GM12878 (cell line): ENCODE results near the gene ZNF888. TPM values are rescaled to one million over a fixed set of nuclear protein-coding genes. Genes with fewer than 3 reads are reported as not detected.
"Not testable (repeated sequence)": the region's sequence is repeated elsewhere in the genome, so short reads cannot be mapped to it uniquely, and the experiment has no call there.

Experiments used
- ATAC-seq: fragments of 200-7000 bp; cut with Tn5 transposase; 3 replicates; pipeline ENCODE4 v1.9.1; 2020; ENCODE audit warnings: mild to moderate bottlenecking, moderate library complexity
- BruUV-seq: library from RNA; stranded (reverse); fragments of 400-500 nt; replicated peaks from 2 replicates; lab custom pipeline; 2021; lab: Mats Ljungman, UMichigan
- CTCF ChIA-PET: fragments of 300-600 bp; sonication (Branson Sonifier 250); formaldehyde crosslinking; extraction: SDS; loops from one replicate; lab custom pipeline; 2021; ENCODE audit warnings: inconsistent platforms; lab: Yijun Ruan, JAX
- POLR2A ChIA-PET: fragments of 350-600 bp; formaldehyde crosslinking; extraction: SDS; loops from one replicate; lab custom pipeline; 2021; ENCODE audit warnings: inconsistent platforms; lab: Charles Lee
- RAD21 ChIA-PET: fragments of 300-600 bp; sonication (Branson Sonifier 250); formaldehyde crosslinking; loops from one replicate; lab custom pipeline; 2023; ENCODE audit warnings: antibody characterized with exemption; ENCODE audit not compliant: unreplicated experiment; lab: Charles Lee
- SMC1A ChIA-PET: fragments of 300-600 bp; sonication (Branson Sonifier 250); formaldehyde crosslinking; loops from one replicate; lab custom pipeline; 2023; ENCODE audit not compliant: unreplicated experiment, uncharacterized antibody; lab: Charles Lee
- DNase-seq: peaks from one replicate; pipeline ENCODE4 v3.0.0-alpha.2; 2011; ENCODE audit warnings: low read depth, low spot score
- FAIRE-seq: peaks from 3 replicates; lab custom pipeline; 2011; peaks lifted over from hg19 to GRCh38; lab: Jason Lieb, UNC
- H2AFZ ChIP-seq: 2 replicates; pipeline ENCODE4 v1.6.0; 2011; ENCODE audit warnings: low read depth, low read length, control low read depth; ENCODE audit not compliant: control insufficient read depth
- H3K27ac ChIP-seq: 2 replicates; pipeline ENCODE4 v1.5.1; 2011; ENCODE audit warnings: control low read depth; ENCODE audit not compliant: control insufficient read depth, insufficient read depth
- H3K27me3 ChIP-seq, 2 experiments: replicated peaks in 1 of 2; 2 replicates each; pipeline versions ENCODE4 v1.6.0 to v1.6.1; 2011; ENCODE audit warnings: low read length in 1 of 2; ENCODE audit not compliant: control insufficient read depth in 2 of 2, insufficient read depth in 2 of 2
- H3K36me3 ChIP-seq, 2 experiments: 2 replicates each; pipeline ENCODE4 v1.5.1; 2011; ENCODE audit warnings: low read length in 1 of 2; ENCODE audit not compliant: control insufficient read depth in 2 of 2, insufficient read depth in 2 of 2
- H3K4me1 ChIP-seq: 2 replicates; pipeline ENCODE4 v1.6.1; 2011; ENCODE audit warnings: mild to moderate bottlenecking, low read length, moderate library complexity, mixed read lengths; ENCODE audit not compliant: control insufficient read depth, insufficient read depth
- H3K4me2 ChIP-seq: 2 replicates; pipeline ENCODE4 v1.6.0; 2011; ENCODE audit warnings: control low read depth; ENCODE audit not compliant: control insufficient read depth, insufficient read depth
- H3K4me3 ChIP-seq: fragments of 200-600 bp; sonication (generic); 2 replicates; pipeline ENCODE4 v1.5.1; 2016
- H3K79me2 ChIP-seq: 2 replicates; pipeline ENCODE4 v1.6.0; 2011; ENCODE audit warnings: low read length; ENCODE audit not compliant: control insufficient read depth, insufficient read depth
- H3K9ac ChIP-seq: 2 replicates; pipeline ENCODE4 v1.8.0; 2011; ENCODE audit warnings: low read length, control low read depth, mixed read lengths; ENCODE audit not compliant: control insufficient read depth, insufficient read depth
- H3K9me3 ChIP-seq: replicated peaks from 3 replicates; pipeline ENCODE4 v1.5.1; 2011; ENCODE audit warnings: mild to moderate bottlenecking, low read length; ENCODE audit not compliant: control insufficient read depth, insufficient read depth
- H4K20me1 ChIP-seq: 2 replicates; pipeline ENCODE4 v1.6.0; 2011; ENCODE audit not compliant: control insufficient read depth, insufficient read depth
- WGBS: methylation state at CpG from one replicate; pipeline ENCODE4 v1.1.6; 2016; ENCODE audit warnings: low lambda C conversion rate; ENCODE audit not compliant: insufficient replicate concordance, insufficient coverage; ENCODE audit errors: missing lambda C conversion rate; 5-methylcytosine and 5-hydroxymethylcytosine counted together
- in situ Hi-C: fragments of 300-500 bp; cut with MboI; formaldehyde crosslinking; loops from 9 replicates; pipeline ENCODE4 v1.14.3; 2018; ENCODE audit warnings: mixed read lengths
- intact Hi-C: fragments of 100-400 bp; cut with micrococcal nuclease; formaldehyde crosslinking; loops from one replicate; pipeline ENCODE4 v1.14.2; 2022; ENCODE audit not compliant: unreplicated experiment
- polyA plus RNA-seq, 11 experiments: library from polyadenylated mRNA; depleted of rRNA in 4 of 11; unstranded in 6 of 11; stranded (reverse) in 5 of 11; fragments of >200 nt; fragmentation: Nextera tagmentation in 4 of 11; fragmentation: Illumina TruSeq in 1 of 11; extraction: Ambion mirVana in 4 of 11; extraction: Trizol in 1 of 11; gene quantifications; 1 replicate in 1 of 11; 2 replicates in 10 of 11; pipeline versions ENCODE4 v1.2.1 to v1.2.3, GENCODE V29; 2011 to 2016; ENCODE audit warnings: inconsistent platforms in 2 of 11, missing spikeins in 2 of 11, low read depth in 1 of 11
- small RNA-seq: library from RNA; depleted of rRNA; stranded (forward); fragments of <200 nt; gene quantifications from one replicate; pipeline ENCODE3, GENCODE V24; 2014
- total RNA-seq, 4 experiments: library from RNA; depleted of rRNA in 3 of 4; stranded (reverse); fragments of >200 nt in 3 of 4; fragmentation: Illumina TruSeq in 1 of 4; extraction: Trizol in 1 of 4; gene quantifications; 2 replicates each; pipeline versions ENCODE4 v1.2.1 to v1.2.3, GENCODE V29; 2013 to 2021

The ZNF888 gene
- total and polyA plus RNA-seq, 10 of the 15 experiments (the other 5 are each of a cell fraction or from before 2014, with no cell fraction given): 0.26 to 4.3 (median 2.7) TPM

DNA sequence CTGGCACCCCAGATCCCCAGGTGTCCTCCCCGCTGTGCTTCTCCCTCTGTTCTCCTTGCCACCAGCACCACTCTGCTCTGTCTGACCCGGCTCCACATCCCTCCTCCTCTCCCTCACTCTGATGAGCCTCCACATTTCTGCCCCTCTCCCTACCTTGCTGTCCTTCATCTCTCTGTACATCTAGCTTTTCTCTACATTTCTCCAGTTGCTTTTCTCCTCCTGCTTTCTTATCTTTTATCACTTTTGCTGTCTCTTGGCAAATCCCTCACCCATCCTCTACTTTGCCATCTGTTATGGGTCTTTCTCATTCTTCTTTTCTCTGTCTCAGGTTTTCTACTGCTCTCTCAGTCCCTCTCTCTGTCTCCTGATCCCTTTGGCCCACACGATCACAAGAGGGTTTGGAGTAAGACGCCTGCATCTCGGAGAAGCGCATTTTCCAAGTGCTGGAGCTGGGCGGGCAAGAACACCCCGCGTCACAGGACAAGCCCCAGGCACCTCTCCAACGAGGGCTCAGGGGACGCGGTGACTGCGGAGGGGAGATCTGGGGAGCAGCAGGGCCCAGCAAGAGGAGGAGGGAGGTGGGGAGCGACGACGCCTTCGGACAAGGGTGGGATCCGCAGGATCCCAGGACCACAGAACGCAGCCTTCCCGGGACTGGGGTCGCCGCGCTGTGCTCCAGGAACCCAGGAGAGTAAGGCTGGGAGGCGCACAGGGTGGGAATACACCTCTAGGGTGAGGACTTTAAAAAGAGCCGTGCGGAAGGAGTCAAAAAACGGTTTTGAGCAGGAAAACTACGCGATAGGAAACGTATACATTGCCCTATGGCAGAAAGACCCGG lies 66.5 kb downstream of the ZNF888 start:
- BruUV-seq, DNase-seq, H3K9me3 ChIP-seq, H3K79me2 ChIP-seq, POLR2A ChIA-PET, SMC1A ChIA-PET, CTCF ChIA-PET, intact Hi-C loops, H3K4me1 ChIP-seq, H4K20me1 ChIP-seq, H3K4me2 ChIP-seq, H3K27me3 ChIP-seq, FAIRE-seq, RAD21 ChIA-PET, H3K36me3 ChIP-seq: not testable (repeated sequence)
- Histone ChIP-seq H2AFZ (peak overlapping the region; percentile 29), H3K9ac (peak overlapping the region; percentile 75), H3K4me3 (peak overlapping the region; percentile 92), H3K27ac (peak overlapping the region; percentile 68)
- WGBS: 1% methylated on average over 10 of the region's 31 CpGs
- in situ Hi-C loops: loop anchor here (5.0 kb wide), 1 partner anchor 86 kb away; no protein-coding TSS in a partner anchor
- peak; percentile 57 for ATAC-seq

Small RNA genes lying within 50 kb of the gene (small RNA-seq; reads per million reads assigned to genes)
- 0.98 reads per million, percentile 31 among the genes with 10 or more reads in this experiment for gene ZNF320

Other genes with a start within 250 kb of the ZNF888 start
Only the 7 nearest of the 11 such genes appear.
- 9.4 and 11.1 TPM in 2 replicates for gene ZNF600, start 136.6 kb downstream of the ZNF888 start, total RNA-seq (2014; rRNA removed)
- 14.8 and 15.1 TPM in 2 replicates for gene ZNF600, start 136.6 kb downstream of the ZNF888 start, total RNA-seq (2014; rRNA removed; fragmentation: Illumina TruSeq; extraction: Trizol)
- gene ZNF600, start 136.6 kb downstream of the ZNF888 start, total RNA-seq (2021): 10.2 and 12.0 TPM in 2 replicates
- 25.6 and 31.4 TPM in 2 replicates for gene ZNF600, start 136.6 kb downstream of the ZNF888 start, polyA plus RNA-seq (2011; rRNA removed)
- gene ZNF600, start 136.6 kb downstream of the ZNF888 start, polyA plus RNA-seq (2014; fragmentation: Illumina TruSeq; extraction: Trizol): 19.1 and 23.3 TPM in 2 replicates
- 10 to 100 TPM in 1 of 2 experiments, 1 to 10 TPM in 1; 9.5 to 10.4 TPM for gene ZNF600, start 136.6 kb downstream of the ZNF888 start, polyA plus RNA-seq (2014; fragmentation: Nextera tagmentation; extraction: Ambion mirVana)
- gene ZNF600, start 136.6 kb downstream of the ZNF888 start, polyA plus RNA-seq (2014; rRNA removed): 8.8 and 17.3 TPM in 2 replicates
- gene ZNF600, start 136.6 kb downstream of the ZNF888 start, polyA plus RNA-seq (2016; fragmentation: Nextera tagmentation; extraction: Ambion mirVana): 10 to 100 TPM; 11.2 to 11.7 TPM
- gene ZNF28, start 101.8 kb downstream of the ZNF888 start, total RNA-seq (2014; rRNA removed): 6.7 and 7.8 TPM in 2 replicates
- gene ZNF28, start 101.8 kb downstream of the ZNF888 start, total RNA-seq (2014; rRNA removed; fragmentation: Illumina TruSeq; extraction: Trizol): 16.1 and 17.5 TPM in 2 replicates
- gene ZNF28, start 101.8 kb downstream of the ZNF888 start, total RNA-seq (2021): 9.5 TPM in 2 replicates
- 17.5 and 28.6 TPM in 2 replicates for gene ZNF28, start 101.8 kb downstream of the ZNF888 start, polyA plus RNA-seq (2011; rRNA removed)
- 6.8 and 8.3 TPM in 2 replicates for gene ZNF28, start 101.8 kb downstream of the ZNF888 start, polyA plus RNA-seq (2014; fragmentation: Illumina TruSeq; extraction: Trizol)
- 10 to 100 TPM; 22.6 to 31.1 TPM for gene ZNF28, start 101.8 kb downstream of the ZNF888 start, polyA plus RNA-seq (2014; fragmentation: Nextera tagmentation; extraction: Ambion mirVana)
- gene ZNF28, start 101.8 kb downstream of the ZNF888 start, polyA plus RNA-seq (2014; rRNA removed): 4.8 and 5.9 TPM in 2 replicates
- gene ZNF28, start 101.8 kb downstream of the ZNF888 start, polyA plus RNA-seq (2016; fragmentation: Nextera tagmentation; extraction: Ambion mirVana): 10 to 100 TPM; 14.6 to 18.8 TPM
- gene ZNF468, start 65.8 kb downstream of the ZNF888 start, total RNA-seq (2014; rRNA removed): 8.2 and 10.4 TPM in 2 replicates
- 12.7 and 13.2 TPM in 2 replicates for gene ZNF468, start 65.8 kb downstream of the ZNF888 start, total RNA-seq (2014; rRNA removed; fragmentation: Illumina TruSeq; extraction: Trizol)
- 6.9 and 9.9 TPM in 2 replicates for gene ZNF468, start 65.8 kb downstream of the ZNF888 start, total RNA-seq (2021)
- 18.8 and 24.4 TPM in 2 replicates for gene ZNF468, start 65.8 kb downstream of the ZNF888 start, polyA plus RNA-seq (2011; rRNA removed)
- gene ZNF468, start 65.8 kb downstream of the ZNF888 start, polyA plus RNA-seq (2014; fragmentation: Illumina TruSeq; extraction: Trizol): 10.0 and 10.9 TPM in 2 replicates
- 1 to 10 TPM; 3.9 to 4.3 TPM for gene ZNF468, start 65.8 kb downstream of the ZNF888 start, polyA plus RNA-seq (2014; fragmentation: Nextera tagmentation; extraction: Ambion mirVana)
- 5.0 and 5.7 TPM in 2 replicates for gene ZNF468, start 65.8 kb downstream of the ZNF888 start, polyA plus RNA-seq (2014; rRNA removed)
- 10 to 100 TPM in 1 of 2 experiments, 1 to 10 TPM in 1; 8.8 to 10.2 TPM for gene ZNF468, start 65.8 kb downstream of the ZNF888 start, polyA plus RNA-seq (2016; fragmentation: Nextera tagmentation; extraction: Ambion mirVana)
- 0.79 and 1.1 TPM in 2 replicates for gene ZNF320, start 25.8 kb downstream of the ZNF888 start, total RNA-seq (2014; rRNA removed)
- gene ZNF320, start 25.8 kb downstream of the ZNF888 start, total RNA-seq (2014; rRNA removed; fragmentation: Illumina TruSeq; extraction: Trizol): 1.3 and 1.8 TPM in 2 replicates
- gene ZNF320, start 25.8 kb downstream of the ZNF888 start, total RNA-seq (2021): 2.1 and 2.6 TPM in 2 replicates
- 7.7 and 9.3 TPM in 2 replicates for gene ZNF320, start 25.8 kb downstream of the ZNF888 start, polyA plus RNA-seq (2011; rRNA removed)
- 1.6 TPM in 1 of 2 replicates, not detected in the other for gene ZNF320, start 25.8 kb downstream of the ZNF888 start, polyA plus RNA-seq (2014; fragmentation: Illumina TruSeq; extraction: Trizol)
- gene ZNF320, start 25.8 kb downstream of the ZNF888 start, polyA plus RNA-seq (2014; fragmentation: Nextera tagmentation; extraction: Ambion mirVana): 1 to 10 TPM in 1 of 2 experiments, under 1 TPM in 1; 0.48 to 1.0 TPM
- gene ZNF320, start 25.8 kb downstream of the ZNF888 start, polyA plus RNA-seq (2014; rRNA removed): 2.7 and 3.0 TPM in 2 replicates
- gene ZNF320, start 25.8 kb downstream of the ZNF888 start, polyA plus RNA-seq (2016; fragmentation: Nextera tagmentation; extraction: Ambion mirVana): 1 to 10 TPM in 1 of 2 experiments, under 1 TPM in 1; 0.96 to 1.3 TPM
- 6.9 and 9.9 TPM in 2 replicates for gene ZNF816, start 39.5 kb upstream of the ZNF888 start, total RNA-seq (2014; rRNA removed)
- gene ZNF816, start 39.5 kb upstream of the ZNF888 start, total RNA-seq (2014; rRNA removed; fragmentation: Illumina TruSeq; extraction: Trizol): 15.6 and 16.0 TPM in 2 replicates
- 7.0 and 8.3 TPM in 2 replicates for gene ZNF816, start 39.5 kb upstream of the ZNF888 start, total RNA-seq (2021)
- 11.8 and 18.5 TPM in 2 replicates for gene ZNF816, start 39.5 kb upstream of the ZNF888 start, polyA plus RNA-seq (2011; rRNA removed)
- 8.0 and 14.9 TPM in 2 replicates for gene ZNF816, start 39.5 kb upstream of the ZNF888 start, polyA plus RNA-seq (2014; fragmentation: Illumina TruSeq; extraction: Trizol)
- gene ZNF816, start 39.5 kb upstream of the ZNF888 start, polyA plus RNA-seq (2014; fragmentation: Nextera tagmentation; extraction: Ambion mirVana): 1 to 10 TPM; 4.4 to 6.6 TPM
- gene ZNF816, start 39.5 kb upstream of the ZNF888 start, polyA plus RNA-seq (2014; rRNA removed): 4.0 and 6.3 TPM in 2 replicates
- 10 to 100 TPM in 1 of 2 experiments, 1 to 10 TPM in 1; 6.7 to 10.0 TPM for gene ZNF816, start 39.5 kb upstream of the ZNF888 start, polyA plus RNA-seq (2016; fragmentation: Nextera tagmentation; extraction: Ambion mirVana)
- gene ERVV-1, start 90.5 kb upstream of the ZNF888 start, total RNA-seq (2014; rRNA removed): not detected in 2 replicates
- not detected in 2 replicates for gene ERVV-1, start 90.5 kb upstream of the ZNF888 start, total RNA-seq (2014; rRNA removed; fragmentation: Illumina TruSeq; extraction: Trizol)
- gene ERVV-1, start 90.5 kb upstream of the ZNF888 start, total RNA-seq (2021): not detected in 2 replicates
- 0.05 and 0.07 TPM in 2 replicates for gene ERVV-1, start 90.5 kb upstream of the ZNF888 start, polyA plus RNA-seq (2011; rRNA removed)
- not detected in 2 replicates for gene ERVV-1, start 90.5 kb upstream of the ZNF888 start, polyA plus RNA-seq (2014; fragmentation: Illumina TruSeq; extraction: Trizol)
- not detected for gene ERVV-1, start 90.5 kb upstream of the ZNF888 start, polyA plus RNA-seq (2014; fragmentation: Nextera tagmentation; extraction: Ambion mirVana)
- gene ERVV-1, start 90.5 kb upstream of the ZNF888 start, polyA plus RNA-seq (2014; rRNA removed): not detected in 2 replicates
- not detected for gene ERVV-1, start 90.5 kb upstream of the ZNF888 start, polyA plus RNA-seq (2016; fragmentation: Nextera tagmentation; extraction: Ambion mirVana)
- not detected in 2 replicates for gene ERVV-2, start 121.3 kb upstream of the ZNF888 start, total RNA-seq (2014; rRNA removed)
- gene ERVV-2, start 121.3 kb upstream of the ZNF888 start, total RNA-seq (2014; rRNA removed; fragmentation: Illumina TruSeq; extraction: Trizol): not detected in 2 replicates
- gene ERVV-2, start 121.3 kb upstream of the ZNF888 start, total RNA-seq (2021): not detected in 2 replicates
- gene ERVV-2, start 121.3 kb upstream of the ZNF888 start, polyA plus RNA-seq (2011; rRNA removed): 0.04 TPM in 2 replicates
- gene ERVV-2, start 121.3 kb upstream of the ZNF888 start, polyA plus RNA-seq (2014; fragmentation: Illumina TruSeq; extraction: Trizol): not detected in 2 replicates
- not detected for gene ERVV-2, start 121.3 kb upstream of the ZNF888 start, polyA plus RNA-seq (2014; fragmentation: Nextera tagmentation; extraction: Ambion mirVana)
- gene ERVV-2, start 121.3 kb upstream of the ZNF888 start, polyA plus RNA-seq (2014; rRNA removed): not detected in 2 replicates
- not detected for gene ERVV-2, start 121.3 kb upstream of the ZNF888 start, polyA plus RNA-seq (2016; fragmentation: Nextera tagmentation; extraction: Ambion mirVana)